ENCODE results near the gene CCR5AS.

DNA sequence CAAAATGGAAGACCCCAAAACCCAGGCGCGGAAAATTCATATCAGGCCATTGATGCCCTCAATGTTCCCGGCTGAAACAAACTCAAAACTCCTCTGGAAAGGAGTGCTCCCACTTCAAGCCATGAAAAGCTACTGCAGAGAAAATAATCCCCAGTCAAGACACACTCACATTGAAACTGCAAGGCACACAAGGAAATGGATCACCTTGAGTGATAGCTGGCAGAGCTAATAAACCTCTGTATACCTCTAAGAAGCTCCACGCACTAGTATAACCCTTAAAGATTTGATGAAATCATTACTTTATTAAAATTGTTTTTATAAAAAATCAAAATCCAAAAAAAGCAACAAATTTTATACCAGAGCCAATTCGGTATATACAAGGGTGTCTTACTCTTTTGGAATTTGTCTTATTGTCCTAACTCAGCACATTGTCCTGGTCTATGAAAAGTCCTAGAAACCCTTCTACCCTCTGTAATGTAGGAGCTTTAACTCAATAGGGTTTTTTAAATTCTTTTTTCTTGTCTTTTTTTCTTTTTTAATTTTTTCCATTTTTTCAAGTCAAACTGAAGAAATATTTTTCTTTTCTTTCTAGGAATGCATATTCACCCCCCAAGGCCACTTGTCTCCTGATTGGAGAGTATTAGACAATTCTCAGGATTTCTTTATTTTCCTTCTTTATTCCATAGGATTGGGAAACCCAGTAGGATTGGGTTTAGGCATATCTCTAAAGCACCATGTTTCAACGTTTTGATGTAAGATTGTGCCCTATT is 8.5 kb downstream of the CCR5AS start:
- TF ChIP-seq POLR2A (IDR thresholded peaks at IDR 0.05; ENCODE audit: low read length) (no peak), GATA1 (IDR thresholded peaks at IDR 0.05; ENCODE audit: low read depth, low read length) (no peak)

All from erythroblast (primary cell).